OCI-LY1 (cell line): Measurements from ENCODE around the gene UQCC5.

Source experiments
- EZH2 ChIP-seq: fragments of 200-600 bp; sonication (generic), shearing (Covaris generic); IDR thresholded peaks from 2 replicates; pipeline ENCODE4 v1.8.0; 2017; ENCODE audit warnings: borderline replicate concordance, mixed run types, mild to moderate bottlenecking, antibody characterized with exemption, low read length, moderate library complexity, mixed read lengths
- TF ChIP-seq, protein P1 (sequence below): fragments of 200-600 bp; sonication (generic), shearing (Covaris generic); IDR thresholded peaks from 2 replicates; pipeline ENCODE4 v1.5.1; 2017; ENCODE audit warnings: mild to moderate bottlenecking, antibody characterized with exemption, low read length, moderate library complexity, mixed read lengths

DNA sequence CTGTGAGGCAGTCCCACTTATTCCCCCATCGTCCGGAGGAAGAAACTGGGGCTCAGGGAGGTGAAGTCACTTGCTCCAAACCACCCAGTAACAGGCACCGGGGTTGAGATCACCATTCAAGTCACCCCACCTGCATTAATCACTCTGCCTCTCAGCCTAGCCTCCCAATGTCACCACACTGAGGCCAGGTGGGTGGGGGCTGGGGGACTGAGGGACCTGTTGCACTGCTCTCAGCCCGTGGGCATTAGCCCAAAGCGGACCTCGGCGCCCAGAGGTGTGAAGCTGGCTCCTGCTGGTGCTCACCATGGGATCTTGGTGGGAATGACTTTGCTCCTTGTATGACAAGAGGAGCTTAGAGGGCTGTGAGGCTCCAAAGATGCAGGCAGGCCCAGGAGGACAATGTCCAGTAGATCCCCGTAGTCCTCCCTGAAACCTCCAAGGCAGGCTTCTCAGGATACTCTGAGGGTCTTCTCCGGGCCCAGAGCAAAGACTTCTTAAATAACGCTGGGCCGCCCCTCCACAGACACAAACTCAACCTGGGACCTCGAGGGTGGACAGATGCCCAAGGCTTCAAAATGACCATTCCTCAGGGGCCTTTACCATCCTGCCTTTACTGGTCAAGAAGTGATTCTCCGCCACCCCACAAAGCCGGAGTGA is 4.4 kb upstream of the UQCC5 start:
- TF ChIP-seq, protein P1, sequence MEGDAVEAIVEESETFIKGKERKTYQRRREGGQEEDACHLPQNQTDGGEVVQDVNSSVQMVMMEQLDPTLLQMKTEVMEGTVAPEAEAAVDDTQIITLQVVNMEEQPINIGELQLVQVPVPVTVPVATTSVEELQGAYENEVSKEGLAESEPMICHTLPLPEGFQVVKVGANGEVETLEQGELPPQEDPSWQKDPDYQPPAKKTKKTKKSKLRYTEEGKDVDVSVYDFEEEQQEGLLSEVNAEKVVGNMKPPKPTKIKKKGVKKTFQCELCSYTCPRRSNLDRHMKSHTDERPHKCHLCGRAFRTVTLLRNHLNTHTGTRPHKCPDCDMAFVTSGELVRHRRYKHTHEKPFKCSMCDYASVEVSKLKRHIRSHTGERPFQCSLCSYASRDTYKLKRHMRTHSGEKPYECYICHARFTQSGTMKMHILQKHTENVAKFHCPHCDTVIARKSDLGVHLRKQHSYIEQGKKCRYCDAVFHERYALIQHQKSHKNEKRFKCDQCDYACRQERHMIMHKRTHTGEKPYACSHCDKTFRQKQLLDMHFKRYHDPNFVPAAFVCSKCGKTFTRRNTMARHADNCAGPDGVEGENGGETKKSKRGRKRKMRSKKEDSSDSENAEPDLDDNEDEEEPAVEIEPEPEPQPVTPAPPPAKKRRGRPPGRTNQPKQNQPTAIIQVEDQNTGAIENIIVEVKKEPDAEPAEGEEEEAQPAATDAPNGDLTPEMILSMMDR, result no peak
- no peak for TF ChIP-seq EZH2
